C4-2B (cell line): Measurements from ENCODE around the gene TMCC2.

ENCODE experiments used
- CTCF ChIP-seq: fragments of 450-650 bp; conservative IDR thresholded peaks from 2 replicates; pipeline ENCODE4 v1.5.1; 2017; ENCODE audit warnings: mild to moderate bottlenecking
- ZFX ChIP-seq: fragments of 450-650 bp; IDR thresholded peaks from 2 replicates; pipeline ENCODE4 v1.6.1; 2017

DNA sequence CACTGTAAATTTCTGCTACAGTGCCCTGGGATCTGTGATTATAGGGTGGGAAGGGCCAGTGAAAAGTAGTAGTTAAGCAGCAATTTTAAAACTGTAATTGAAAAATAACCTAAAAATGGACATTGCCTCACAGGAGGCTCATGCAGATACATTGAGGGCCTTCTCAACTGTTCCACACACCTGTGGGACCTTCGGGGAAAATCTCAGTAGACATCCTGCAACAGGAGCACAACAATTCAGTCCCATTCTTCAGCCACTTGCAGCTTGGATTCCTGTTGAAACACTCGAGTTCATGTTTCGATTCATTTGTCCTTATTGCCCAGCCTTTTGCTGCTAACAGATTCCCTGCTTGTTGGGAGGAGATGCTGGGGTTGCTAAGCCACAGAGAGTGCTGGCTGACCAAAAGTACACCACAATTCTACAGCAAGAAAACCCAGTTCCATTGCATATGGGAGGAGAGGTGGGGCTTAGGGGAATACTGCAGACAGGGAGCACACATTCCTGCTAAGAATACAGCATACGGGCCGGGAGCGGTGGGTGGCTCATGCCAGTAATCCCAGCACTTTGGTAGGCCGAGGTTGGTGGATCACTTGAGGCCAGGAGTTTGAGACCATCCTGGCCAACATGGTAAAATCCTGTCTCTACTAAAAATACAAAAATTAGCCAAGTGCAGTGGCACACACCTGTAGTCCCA lies 4.5 kb downstream of the TMCC2 start:
- TF ChIP-seq CTCF (no peak), ZFX (no peak)
